Amygdala (tissue), 56 donors: ENCODE data around the gene BICD2.
A peak's percentile ranks its signal among the peaks of the same experiment; 100 is the strongest.

Experiments
- DNase-seq, 56 donors: peaks; one replicate each; lab custom pipeline; 2025; lab: John Stamatoyannopoulos, UW

The BICD2 gene

DNA sequence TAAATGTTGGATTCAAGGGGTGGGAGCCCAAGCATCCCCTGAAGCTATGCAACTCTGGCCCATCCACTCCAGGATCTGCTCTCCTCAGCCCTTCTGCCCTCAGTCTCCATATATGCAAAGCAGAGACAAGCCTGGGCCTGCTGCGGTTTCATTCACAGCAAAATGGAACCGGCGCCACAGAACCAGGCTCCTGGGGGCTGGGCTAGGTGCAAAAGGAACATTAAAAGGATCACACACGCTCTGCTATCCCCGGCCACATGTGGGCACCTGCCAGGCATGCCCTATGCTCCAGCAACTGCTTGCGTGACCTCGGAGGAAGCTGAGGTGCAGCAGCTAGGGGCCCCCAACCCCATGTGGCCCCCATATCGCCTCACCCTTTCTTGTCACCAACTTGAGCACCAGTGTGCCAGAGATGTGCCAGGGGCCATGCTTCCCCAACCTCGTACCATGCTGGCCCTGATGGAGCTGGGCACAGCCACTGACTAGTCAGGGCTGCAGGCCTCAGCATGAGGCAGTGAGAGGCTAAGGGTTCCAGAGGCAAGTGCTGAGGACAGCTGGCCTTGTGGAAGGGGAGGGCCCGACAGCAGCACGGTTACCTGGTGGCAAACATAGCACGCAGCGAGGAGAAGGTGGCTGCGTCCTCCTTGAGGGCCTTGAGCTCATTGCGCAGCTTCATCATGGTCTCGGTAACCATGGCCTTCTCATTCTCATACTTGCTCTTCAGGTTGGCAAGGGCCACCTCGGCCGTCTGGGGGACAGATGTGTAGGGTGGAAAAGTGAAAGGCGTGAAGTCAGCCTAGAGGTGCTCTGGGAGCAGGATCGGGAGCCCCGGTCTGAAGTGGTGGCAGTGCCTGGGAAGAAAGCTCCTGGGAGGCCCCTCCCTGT lies 47.2 kb downstream of the BICD2 start:
- DNase-seq, result no peak

DNA sequence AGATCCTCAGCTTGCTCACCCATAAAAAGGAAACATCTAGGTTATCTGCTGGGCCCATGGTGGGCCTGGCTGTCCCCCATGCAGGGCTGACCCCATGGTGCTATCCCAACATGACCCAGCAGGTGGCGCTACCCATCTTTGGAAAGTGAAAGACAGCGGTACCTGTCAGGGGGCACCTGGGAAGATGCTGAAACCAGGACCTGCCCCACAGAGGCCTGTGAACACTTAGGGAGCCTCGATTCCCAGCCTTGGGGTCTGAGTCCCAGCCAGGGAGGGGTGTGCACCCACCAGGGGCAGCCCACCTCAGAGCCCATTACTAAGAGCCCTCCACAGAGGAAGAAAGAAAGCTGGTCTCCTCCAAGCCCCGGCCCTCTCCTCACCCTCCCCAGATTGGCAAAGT lies 48.1 kb downstream of the BICD2 start:
- DNase-seq, result peak in 22 of 56 donors; percentile 11 to 74 (median 30)

DNA sequence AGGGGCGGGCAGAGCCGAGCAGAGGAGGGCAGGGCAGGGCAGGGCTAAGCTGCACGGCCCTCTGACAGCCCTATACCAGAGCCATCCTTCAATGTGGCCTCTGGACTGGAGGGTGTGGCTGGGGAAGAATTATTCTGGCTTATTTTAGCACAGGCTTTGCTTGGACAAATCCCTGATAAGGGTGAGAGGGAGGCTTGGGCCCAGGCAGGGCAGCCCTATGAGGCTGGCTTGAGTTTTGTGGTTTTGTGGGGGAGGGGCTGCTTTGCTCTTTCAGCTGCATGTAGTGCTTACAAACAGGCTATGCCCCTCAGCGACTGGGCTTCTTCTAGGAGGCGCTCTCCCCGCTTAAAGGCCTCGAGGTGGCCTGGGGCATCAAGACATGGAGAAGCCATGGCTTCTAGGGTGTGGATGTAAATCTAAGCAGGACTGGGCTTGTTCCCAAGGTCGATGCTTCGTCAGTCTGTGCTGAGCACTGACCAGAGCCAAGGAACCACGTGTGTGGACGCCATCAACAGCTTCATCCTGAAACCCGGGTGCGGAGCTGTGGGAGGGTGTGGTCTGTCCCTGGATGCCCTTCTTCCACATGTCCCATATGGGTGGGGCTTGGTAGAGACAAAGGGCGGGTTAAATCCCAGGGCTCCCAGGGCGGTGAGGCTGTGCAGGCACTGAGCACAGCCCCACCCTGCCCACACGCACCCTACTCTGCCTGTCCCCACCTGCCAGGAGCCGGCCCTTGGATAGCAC lies 49.0 kb downstream of the BICD2 start:
- DNase-seq, result no peak

DNA sequence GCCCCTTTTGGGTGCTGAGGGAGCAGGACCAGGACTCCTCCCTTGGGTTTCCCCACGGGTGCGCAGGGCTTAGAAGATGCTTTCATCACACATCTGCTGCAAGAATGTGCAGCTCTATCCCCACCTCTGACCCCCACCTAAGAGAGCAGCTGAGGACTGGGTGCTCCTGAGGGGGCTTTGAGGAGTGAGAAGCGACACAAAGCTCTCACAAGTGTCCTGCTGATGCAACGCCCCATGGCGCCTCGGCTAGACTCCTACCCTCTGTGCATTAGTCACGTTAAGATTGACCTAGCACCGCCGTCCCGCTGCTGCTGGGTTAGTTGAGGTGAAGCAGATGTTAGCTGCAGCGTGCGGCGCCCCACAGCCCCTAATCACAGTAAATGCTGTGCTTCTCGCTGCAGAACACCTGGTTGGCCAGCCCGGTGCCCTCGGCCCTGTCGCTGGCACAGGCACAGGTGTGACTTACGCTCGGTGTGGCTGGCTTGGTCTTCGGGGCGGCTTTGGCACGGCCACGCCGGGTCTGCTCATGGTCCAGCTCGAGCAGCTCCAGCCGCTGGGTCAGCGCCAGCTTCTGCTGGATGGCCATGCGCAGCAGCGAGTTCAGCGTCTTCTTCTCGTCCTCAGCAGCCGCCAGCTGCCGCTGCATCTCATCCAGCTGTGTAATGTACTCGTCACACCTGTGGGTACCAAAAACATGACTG lies 49.7 kb downstream of the BICD2 start:
- no peak for DNase-seq

DNA sequence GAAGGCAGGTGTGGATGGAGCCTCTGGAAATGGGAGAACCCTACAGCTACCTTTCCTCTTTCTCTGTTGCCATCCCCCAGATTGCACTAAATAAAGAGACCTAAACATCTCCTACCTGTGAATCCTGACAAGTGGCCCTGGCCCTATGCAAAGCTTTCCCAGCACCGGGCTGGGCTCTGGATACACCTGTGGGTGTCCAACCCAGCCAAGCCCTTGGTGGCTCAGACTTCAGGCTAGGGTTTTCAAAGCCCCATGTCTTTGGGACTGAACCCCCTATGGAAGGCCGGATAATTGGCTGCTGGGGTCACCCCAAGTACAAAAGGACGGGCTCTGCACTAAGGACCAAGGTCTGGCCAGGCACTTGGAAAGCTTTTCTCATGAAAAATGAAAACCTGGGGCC lies 50.6 kb downstream of the BICD2 start:
- DNase-seq, result no peak

DNA sequence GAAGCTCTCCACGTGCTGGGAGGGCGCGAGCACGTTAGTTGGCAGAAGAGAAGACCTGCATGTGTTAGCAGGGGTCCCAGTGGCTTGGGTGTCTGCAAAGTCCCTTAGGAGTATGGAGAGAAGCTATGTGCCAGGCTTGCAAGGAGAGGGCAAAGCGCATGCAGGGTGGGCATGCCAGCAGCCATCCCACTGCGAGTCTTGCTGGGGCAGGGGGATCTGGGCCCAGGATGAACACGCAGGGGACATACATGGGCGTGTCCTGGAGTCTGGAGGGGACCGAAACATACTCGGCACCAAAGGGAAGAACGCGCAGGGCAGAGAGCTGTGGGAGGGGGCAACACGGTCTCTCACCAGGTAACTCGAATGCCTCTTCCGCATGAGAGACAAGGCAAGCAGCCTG lies 51.1 kb downstream of the BICD2 start:
- DNase-seq, result no peak

DNA sequence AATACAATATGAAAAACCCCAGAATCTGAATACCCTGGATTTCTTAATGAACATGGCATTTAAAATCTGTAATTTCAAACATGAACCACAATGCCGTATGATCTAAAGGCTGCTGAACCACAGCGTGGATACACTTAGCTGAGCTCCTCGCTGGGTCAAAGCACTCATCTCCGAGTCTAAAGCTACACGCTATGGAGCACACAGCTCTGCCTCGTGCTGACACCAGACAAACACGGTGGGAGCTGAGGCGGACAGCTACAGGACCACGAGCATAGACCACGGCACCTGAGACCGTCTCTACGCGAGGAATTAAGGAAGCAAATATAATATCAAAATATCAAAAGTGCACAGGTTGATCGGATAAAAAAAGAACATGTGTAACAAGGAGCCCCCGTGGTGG lies 51.9 kb downstream of the BICD2 start:
- no peak for DNase-seq

DNA sequence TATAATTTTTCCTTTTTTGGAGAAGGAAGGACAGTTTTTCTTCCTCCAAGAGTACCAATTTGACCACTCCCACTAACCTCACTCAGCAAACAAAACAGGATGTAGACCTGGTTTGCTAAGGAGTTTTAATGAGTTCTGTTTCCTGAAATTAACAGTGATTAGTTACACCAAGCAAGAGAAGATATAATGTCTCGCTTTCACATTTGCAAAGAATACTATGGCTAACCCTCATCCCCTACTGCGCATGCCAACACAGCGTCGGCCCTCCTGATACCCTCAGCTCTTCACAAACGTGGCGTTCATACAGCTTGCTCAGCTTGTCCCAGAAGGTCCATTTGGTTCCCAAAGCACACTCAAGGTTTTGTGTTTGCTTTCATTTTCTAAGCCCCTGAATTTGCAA lies 52.8 kb downstream of the BICD2 start:
- no peak for DNase-seq

DNA sequence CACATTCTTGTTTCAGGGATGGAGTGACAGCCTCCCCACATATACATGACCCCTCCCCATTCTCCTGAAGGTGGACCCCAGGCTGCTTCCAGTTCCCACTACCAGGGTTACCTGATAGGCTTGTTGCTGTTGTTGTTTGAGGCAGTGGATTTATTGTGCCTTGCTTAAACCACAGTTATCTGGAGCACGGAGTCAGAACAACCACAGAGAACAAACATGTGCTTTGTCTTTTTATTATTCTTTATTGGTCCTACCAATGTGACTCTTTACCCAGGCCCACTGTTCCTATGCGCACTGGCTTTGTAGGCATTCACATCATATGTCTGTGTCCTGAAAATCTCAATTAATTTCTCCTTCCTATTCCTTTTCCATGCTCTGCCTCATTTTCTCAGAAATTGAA lies 53.5 kb downstream of the BICD2 start:
- DNase-seq, result no peak

DNA sequence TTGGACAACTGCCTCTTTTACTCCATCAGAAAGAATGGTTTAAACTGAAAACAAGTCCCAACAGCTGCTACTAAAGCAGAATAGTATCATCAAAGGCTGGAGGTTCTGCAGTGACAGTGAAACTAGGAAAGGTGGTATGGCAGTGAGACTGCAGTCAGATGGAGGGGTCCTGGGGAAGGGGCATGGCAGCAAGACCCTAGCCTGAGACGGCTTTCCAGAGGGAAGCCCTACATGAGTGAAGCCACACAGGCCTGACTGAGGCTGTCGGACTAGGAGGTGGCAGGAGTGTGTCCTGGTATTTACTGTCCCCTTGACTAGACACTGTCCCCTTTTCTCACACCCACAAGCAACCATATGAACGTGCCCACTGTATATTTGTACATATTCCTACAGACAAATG lies 54.3 kb downstream of the BICD2 start:
- no peak for DNase-seq

DNA sequence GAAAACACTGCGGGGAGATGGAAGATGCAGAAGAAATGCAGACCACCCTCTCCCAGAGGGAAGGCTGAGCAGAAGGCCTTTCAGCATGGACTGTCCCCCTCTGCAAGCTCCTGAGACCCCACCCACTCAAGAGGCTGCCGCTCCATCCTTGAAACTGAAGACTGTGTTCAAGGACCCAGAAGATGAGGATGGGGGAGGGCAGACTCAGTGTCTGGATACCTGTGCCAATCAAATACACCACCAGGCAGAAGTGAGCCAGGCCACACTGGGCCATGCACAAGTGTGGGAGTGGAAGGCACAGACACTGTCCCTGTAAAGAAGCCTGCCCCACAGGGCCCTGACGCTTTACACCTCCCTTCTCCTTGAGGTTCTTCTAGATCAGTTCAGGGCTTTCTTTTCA lies 54.7 kb downstream of the BICD2 start:
- no peak for DNase-seq

DNA sequence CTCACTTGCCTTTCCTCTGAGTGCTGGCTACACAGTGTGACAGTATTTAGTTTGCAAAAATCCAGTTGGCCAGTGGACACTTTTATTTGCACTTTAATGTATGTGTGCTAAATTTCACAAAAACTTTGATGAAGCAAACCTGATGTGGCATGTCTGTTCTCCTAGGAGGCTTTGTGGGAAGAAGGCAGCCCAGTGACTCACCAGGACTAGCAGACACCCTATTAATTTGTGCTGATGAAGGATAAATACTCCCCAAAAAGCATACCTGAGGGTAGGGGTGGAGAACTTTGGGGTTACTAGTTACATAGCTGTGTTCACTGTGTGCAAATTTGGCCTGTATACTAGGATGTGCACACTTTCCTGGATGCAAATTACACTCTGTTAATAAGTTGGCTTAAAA lies 55.4 kb downstream of the BICD2 start:
- DNase-seq, result no peak

DNA sequence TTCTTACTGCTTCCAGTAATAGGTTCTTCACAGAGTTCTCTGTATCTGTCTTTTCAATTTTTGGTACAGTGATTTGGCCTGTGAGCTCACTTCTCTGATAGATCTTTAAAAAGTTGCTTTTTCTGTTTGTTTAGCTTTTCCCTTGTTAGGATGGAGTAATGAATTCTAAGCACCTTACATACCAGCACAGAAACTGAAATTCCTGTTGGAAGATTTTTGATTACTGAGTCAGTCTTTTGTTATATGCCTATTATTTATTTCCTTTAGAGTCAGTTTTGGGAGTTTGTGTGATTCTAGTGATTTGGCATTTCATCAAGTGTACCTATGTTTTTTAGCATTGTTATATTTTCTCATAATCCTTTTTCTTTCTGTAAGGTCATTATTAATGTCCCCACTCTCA lies 57.1 kb downstream of the BICD2 start:
- DNase-seq, result no peak

DNA sequence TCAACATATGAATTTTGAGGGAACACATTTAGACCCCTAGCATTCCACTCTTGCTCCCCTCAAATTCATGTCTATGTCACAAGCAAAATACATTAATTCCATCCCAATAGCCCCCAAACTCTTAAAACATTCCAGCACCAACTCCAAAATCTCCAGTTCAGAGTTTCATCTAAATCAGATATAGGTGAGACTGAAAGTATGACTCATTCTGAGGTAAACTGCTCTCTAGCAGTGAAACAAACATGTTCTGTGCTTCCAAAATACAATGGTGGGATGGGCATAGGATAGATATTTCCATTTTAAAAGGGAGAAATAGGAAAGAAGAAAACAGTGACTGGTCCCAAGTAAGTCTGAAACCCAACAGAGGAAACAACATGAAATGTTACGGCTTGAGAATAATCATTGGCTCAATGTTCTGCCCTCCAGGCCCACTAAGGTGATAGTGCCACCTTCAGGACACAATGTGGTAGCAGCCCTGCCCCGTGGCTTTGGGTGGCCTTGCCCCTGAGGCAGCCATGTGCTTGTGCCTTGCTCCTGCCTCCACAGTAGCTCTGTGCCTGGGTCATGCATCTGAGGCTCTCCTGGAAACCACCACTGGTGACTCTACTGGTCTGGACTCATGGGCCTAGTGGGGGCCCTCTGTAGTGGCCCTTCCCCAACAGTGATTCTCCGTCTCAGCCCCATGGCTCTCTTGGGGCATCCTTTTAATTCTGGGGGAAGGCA lies 58.3 kb downstream of the BICD2 start:
- no peak for DNase-seq

DNA sequence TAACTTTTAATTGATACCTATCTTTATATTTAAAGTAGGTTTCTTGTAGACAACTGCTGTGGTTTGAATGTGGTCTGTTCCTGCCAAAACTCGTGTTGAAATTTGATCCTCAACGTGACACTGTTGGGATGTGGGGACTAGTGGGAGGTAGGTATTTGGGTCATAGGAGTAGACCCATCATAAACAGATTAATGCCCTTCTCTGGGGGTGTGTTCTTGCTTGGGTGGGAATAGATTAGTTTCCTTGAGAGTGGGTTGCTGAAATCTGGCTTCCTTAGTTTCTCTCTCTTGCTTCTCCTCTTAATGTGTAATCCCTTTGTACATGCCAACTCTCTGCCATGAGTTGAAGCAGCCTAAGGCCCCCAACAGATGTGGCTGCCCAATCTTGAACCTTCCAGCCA lies 60.1 kb downstream of the BICD2 start:
- no peak for DNase-seq

DNA sequence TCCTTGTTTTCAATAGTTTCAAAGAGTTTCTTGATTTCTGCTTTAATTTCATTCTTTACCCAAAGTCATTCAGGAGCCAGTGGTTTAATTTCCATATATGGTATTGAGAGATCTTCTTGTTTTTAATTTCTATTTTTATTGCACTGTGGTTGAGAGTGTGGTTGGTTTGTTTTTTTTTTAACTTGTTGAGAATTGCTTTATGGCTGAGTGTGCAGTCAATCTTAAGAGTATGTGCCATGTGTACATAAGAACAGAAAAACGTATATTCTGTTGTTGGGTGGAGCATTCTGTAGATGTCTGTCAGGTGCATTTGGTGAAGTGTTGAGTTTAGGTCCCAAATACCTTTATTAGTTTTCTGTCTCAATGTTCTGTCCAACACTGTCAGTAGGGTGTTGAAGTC lies 68.0 kb downstream of the BICD2 start:
- no peak for DNase-seq

DNA sequence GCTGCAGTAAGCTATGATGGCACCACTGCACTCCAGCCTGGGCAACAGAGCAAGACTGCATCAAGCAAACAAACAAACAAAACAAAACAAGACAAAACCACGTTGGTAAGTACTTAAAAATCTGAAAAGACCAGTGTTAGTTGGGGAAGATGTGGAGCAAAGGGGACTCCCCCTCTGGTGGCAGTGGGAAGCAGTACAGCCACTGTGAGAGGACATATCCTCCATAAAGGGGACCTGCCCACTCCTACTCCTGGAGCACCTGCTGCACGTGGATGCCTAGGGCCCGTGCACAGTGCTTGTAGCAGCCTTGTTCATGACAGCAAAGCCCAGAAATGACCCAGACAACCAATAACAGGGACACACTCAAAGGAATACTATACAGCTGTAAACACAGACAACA lies 77.7 kb downstream of the BICD2 start:
- DNase-seq, result no peak

DNA sequence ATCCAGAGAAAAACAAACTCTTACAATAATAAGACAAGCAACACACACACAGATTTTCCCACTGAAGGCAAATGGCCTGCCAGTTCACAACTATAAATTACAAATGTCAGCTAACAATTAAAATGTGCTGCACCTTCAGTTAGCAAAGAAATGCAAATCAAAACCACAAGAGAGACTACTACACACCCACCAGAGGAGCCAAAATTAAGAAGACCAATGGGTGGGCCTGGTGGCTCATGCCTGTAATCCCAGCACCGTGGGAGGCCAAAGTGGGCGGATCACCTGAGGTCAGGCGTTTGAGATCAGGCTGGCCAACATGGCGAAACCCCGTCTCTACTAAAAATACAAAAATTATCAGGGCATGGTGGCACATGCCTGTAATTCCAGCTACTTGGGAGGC lies 79.6 kb downstream of the BICD2 start:
- no peak for DNase-seq

DNA sequence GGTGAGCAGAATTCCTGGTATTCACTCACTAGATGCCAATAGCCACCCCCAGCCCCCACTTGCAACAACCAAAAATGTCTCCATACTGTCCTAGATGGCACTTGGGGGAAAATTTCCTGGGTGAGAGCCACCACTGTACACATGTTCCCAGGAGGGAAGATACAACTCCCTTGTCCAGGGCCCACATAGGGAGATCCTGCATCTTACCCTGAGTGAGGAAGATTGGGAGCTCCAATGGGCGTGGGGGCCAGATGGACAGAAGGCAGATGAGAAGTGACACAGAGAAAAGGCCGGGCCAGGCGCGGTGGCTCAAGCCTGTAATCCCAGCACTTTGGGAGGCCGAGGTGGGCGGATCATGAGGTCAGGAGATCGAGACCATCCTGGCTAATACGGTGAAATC lies 82.4 kb downstream of the BICD2 start:
- DNase-seq, result no peak

DNA sequence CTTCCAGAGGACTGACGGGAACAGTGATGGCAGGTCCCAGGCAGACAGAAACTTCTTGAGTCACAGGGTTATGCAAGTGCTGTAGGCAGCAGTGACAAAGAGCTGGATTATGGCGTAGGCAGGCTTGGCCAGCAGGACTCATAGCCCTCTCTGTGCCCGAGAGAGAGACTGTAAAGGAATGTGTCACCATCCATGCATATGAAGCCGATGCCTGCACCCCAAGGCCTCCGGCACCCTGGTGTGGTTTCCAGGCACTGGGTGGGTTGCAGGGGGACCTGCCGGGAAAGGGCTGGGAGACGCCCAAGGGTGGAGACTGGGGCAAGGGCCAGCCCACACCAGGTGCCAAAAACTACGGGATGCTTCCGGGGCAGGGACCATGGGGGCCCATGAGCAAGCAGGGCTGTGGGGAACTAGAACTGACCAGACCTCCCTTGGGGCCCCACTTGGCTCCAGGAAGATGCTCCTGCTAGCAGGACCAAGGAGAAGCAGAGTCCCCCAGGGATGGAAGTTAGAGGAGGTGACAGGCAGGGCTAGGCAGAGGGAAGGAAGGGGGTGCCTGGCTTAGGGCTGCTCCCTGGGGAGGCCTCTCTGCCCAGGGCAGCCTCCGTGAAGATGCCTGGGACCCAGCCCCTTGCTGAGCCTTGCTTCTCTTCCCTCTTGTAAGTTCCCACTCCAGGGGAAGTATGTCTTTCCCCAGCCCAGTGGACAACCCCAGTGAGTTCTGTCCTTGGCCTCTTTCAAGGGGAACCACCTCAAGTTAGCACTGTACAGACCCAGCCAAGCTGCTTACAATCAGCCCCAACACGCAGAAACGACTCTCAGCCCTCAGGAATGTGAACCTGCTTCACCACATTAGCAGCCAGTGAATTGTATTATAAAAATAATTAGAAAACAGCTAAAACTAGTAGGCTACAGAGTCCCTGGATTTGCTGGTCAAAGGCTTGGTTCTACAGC lies 84.2 kb downstream of the BICD2 start:
- no peak for DNase-seq
